Measurements from ENCODE around the gene ELFN2.

- TF ChIP-seq, protein P1, sequence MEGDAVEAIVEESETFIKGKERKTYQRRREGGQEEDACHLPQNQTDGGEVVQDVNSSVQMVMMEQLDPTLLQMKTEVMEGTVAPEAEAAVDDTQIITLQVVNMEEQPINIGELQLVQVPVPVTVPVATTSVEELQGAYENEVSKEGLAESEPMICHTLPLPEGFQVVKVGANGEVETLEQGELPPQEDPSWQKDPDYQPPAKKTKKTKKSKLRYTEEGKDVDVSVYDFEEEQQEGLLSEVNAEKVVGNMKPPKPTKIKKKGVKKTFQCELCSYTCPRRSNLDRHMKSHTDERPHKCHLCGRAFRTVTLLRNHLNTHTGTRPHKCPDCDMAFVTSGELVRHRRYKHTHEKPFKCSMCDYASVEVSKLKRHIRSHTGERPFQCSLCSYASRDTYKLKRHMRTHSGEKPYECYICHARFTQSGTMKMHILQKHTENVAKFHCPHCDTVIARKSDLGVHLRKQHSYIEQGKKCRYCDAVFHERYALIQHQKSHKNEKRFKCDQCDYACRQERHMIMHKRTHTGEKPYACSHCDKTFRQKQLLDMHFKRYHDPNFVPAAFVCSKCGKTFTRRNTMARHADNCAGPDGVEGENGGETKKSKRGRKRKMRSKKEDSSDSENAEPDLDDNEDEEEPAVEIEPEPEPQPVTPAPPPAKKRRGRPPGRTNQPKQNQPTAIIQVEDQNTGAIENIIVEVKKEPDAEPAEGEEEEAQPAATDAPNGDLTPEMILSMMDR (conservative IDR thresholded peaks at IDR 0.05 in 1 of 2, IDR thresholded peaks at IDR 0.05 in 1 of 2; ENCODE audit: extremely low read depth in 1 of 2, insufficient read depth in 1 of 2, low read depth in 1 of 2, low read length in 2 of 2) = no peak
- no peak for TF ChIP-seq EZH2 (IDR thresholded peaks at IDR 0.05; ENCODE audit: borderline replicate concordance, low read length)
These were observed 35.7 kb upstream of the ELFN2 start for GRCh38 chr22:37462983-37463382.
